Measurements from ENCODE around the gene CACNA1D.

The CACNA1D gene

DNA sequence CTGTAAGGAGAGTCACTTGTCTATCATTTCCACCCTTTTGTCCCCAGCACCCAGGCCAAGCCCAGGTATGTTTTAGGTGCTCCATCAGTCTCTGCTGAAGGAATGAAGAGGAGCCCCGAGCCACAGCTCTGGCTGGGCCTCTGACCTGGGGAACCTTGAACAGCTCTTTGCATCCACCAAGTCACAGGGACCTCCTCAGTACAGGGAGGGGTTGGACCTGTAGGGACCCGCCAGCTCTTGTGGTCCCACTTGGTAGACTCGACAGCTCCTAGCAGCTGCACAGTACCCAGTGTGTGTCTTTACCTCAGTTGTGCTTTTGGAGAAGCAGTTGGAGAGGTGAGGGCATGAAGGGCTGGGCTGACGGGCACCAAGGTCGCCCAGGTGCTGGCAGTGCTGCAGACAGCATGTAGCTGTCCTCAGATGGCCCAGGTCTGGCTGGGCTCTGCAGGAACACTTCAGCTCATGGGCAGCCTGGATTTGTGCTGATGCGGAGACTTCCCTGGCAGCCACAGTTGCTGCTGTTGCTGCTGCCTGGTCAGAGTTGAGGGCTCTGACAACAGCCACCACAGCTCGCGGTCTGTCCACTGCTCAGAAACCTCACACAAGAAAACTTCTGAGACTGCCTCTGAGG is 123.6 kb downstream of the CACNA1D start:
- H3K18ac ChIP-seq (ENCODE audit: low read length) = peak overlapping the region; percentile 49
- H3K27ac ChIP-seq (replicated peaks; ENCODE audit: low read length) = no peak overlapping the region
- H4K8ac ChIP-seq (ENCODE audit: low read depth, low read length) = no peak overlapping the region
- no peak overlapping the region for H3K23ac ChIP-seq (ENCODE audit: low read depth, low read length, poor library complexity)
- no peak overlapping the region for H2BK15ac ChIP-seq (ENCODE audit: low read length)
- H3K36me3 ChIP-seq (replicated peaks in 1 of 2; ENCODE audit: control insufficient read depth in 2 of 2, insufficient read depth in 2 of 2, low read length in 2 of 2) = no peaks in the 10 kb centered on the region
- peaks cover 3 to 5% of the 10 kb centered on the region in 2 donors for H3K4me1 ChIP-seq (ENCODE audit: control insufficient read depth in 2 of 2, insufficient read depth in 1 of 2, low read depth in 1 of 2, low read length in 2 of 2)
- H3K9me3 ChIP-seq (replicated peaks in 1 of 2; ENCODE audit: control insufficient read depth in 2 of 2, insufficient read depth in 1 of 2, low read depth in 1 of 2, low read length in 2 of 2) = no peaks in the 10 kb centered on the region
- H3K14ac ChIP-seq (ENCODE audit: low read length) = no peak overlapping the region
- H2BK5ac ChIP-seq (ENCODE audit: low read length) = peak overlapping the region; percentile 30
- no peak overlapping the region for H3K4me2 ChIP-seq (ENCODE audit: insufficient read depth, low read length, poor library complexity, severe bottlenecking)
- H3K27me3 ChIP-seq (ENCODE audit: control insufficient read depth in 3 of 3, insufficient read depth in 3 of 3, low read depth in 1 of 3, low read length in 3 of 3) = no peaks in the 10 kb centered on the region
- H2AFZ ChIP-seq (ENCODE audit: low read length) = no peak overlapping the region
- H2BK120ac ChIP-seq (ENCODE audit: low read depth, low read length) = no peak overlapping the region
- no peak overlapping the region for H2AK5ac ChIP-seq (ENCODE audit: low read depth, low read length)
- no peaks in the 10 kb centered on the region for H3K79me1 ChIP-seq (ENCODE audit: low read depth, low read length)
- no peak overlapping the region for H3K4ac ChIP-seq (ENCODE audit: low read length)
- H4K91ac ChIP-seq (ENCODE audit: low read depth, low read length, poor library complexity) = no peak overlapping the region
- no peak overlapping the region for H3K9ac ChIP-seq (ENCODE audit: low read depth, low read length, poor library complexity)
- no peak overlapping the region for H2BK12ac ChIP-seq (ENCODE audit: low read length)
- WGBS, 2 donors (ENCODE audit: extremely low coverage in 2 of 2, insufficient read length in 2 of 2, insufficient replicate concordance in 1 of 2) = no CpG with 5 or more reads among the region's 8 CpGs
- H3K4me3 ChIP-seq (ENCODE audit: low read length in 2 of 2) = no peak overlapping the region
- no peak for DNase-seq (ENCODE audit: low spot score)

DNA sequence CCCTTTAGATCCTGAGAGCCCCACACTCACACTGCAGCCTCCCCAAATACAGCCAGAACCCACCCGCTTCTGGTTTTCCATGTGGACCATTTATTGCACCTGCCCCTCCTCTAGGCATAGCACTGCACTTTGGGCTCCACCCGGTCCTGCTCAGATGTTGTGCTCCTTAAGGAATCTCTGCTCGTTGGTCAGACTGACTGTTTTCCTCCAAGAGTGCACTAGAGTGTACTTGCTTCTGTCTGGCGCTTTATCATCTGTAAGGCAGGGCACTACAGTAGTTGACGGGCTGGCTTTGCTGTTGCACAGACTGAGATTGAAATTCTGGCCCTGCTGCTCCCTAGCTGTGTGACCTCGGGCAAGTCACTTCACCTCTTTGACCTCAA is 124.1 kb downstream of the CACNA1D start:
- Histone ChIP-seq H3K23ac (ENCODE audit: low read depth, low read length, poor library complexity) (no peak overlapping the region), H4K91ac (ENCODE audit: low read depth, low read length, poor library complexity) (no peak overlapping the region), H2AK5ac (ENCODE audit: low read depth, low read length) (no peak overlapping the region), H3K4ac (ENCODE audit: low read length) (no peak overlapping the region), H3K4me3 (ENCODE audit: low read length in 2 of 2) (no peak overlapping the region), H2BK12ac (ENCODE audit: low read length) (no peak overlapping the region), H2AFZ (ENCODE audit: low read length) (no peak overlapping the region), H2BK120ac (ENCODE audit: low read depth, low read length) (no peak overlapping the region), H3K36me3 (replicated peaks in 1 of 2; ENCODE audit: control insufficient read depth in 2 of 2, insufficient read depth in 2 of 2, low read length in 2 of 2) (no peaks in the 10 kb centered on the region), H3K27me3 (ENCODE audit: control insufficient read depth in 3 of 3, insufficient read depth in 3 of 3, low read depth in 1 of 3, low read length in 3 of 3) (no peaks in the 10 kb centered on the region), H3K4me2 (ENCODE audit: insufficient read depth, low read length, poor library complexity, severe bottlenecking) (no peak overlapping the region), H3K79me1 (ENCODE audit: low read depth, low read length) (no peaks in the 10 kb centered on the region), H3K14ac (ENCODE audit: low read length) (no peak overlapping the region), H3K9me3 (replicated peaks in 1 of 2; ENCODE audit: control insufficient read depth in 2 of 2, insufficient read depth in 1 of 2, low read depth in 1 of 2, low read length in 2 of 2) (no peaks in the 10 kb centered on the region), H2BK15ac (ENCODE audit: low read length) (no peak overlapping the region), H3K18ac (ENCODE audit: low read length) (no peak overlapping the region), H2BK5ac (ENCODE audit: low read length) (no peak overlapping the region), H3K27ac (replicated peaks; ENCODE audit: low read length) (no peak overlapping the region), H4K8ac (ENCODE audit: low read depth, low read length) (no peak overlapping the region), H3K9ac (ENCODE audit: low read depth, low read length, poor library complexity) (no peak overlapping the region), H3K4me1 (ENCODE audit: control insufficient read depth in 2 of 2, insufficient read depth in 1 of 2, low read depth in 1 of 2, low read length in 2 of 2) (peaks cover 3 to 5% of the 10 kb centered on the region in 2 donors)
- no CpG with 5 or more reads among the region's 6 CpGs for WGBS, 2 donors (ENCODE audit: extremely low coverage in 2 of 2, insufficient read length in 2 of 2, insufficient replicate concordance in 1 of 2)
- no peak for DNase-seq (ENCODE audit: low spot score)

DNA sequence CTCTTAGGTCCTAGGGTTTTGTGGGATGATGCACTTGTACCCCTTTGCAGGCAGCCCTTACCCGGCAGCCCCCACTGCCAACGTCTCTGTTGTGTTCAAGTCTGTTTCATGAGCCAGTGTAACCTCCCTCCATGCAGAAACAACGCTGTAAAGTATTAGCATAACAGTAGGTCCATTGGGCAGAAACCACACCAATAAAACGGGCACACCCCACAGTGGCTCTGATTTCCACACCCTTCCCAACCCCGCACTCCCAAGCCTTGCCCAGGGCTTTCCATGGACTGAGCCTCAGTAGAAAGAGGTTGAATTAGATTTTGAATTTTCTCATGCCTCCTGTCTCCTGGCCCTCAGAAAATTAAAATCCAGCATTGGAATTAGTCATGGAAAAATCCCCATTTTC is 124.5 kb downstream of the CACNA1D start:
- no peaks in the 10 kb centered on the region for H3K27me3 ChIP-seq (ENCODE audit: control insufficient read depth in 3 of 3, insufficient read depth in 3 of 3, low read depth in 1 of 3, low read length in 3 of 3)

DNA sequence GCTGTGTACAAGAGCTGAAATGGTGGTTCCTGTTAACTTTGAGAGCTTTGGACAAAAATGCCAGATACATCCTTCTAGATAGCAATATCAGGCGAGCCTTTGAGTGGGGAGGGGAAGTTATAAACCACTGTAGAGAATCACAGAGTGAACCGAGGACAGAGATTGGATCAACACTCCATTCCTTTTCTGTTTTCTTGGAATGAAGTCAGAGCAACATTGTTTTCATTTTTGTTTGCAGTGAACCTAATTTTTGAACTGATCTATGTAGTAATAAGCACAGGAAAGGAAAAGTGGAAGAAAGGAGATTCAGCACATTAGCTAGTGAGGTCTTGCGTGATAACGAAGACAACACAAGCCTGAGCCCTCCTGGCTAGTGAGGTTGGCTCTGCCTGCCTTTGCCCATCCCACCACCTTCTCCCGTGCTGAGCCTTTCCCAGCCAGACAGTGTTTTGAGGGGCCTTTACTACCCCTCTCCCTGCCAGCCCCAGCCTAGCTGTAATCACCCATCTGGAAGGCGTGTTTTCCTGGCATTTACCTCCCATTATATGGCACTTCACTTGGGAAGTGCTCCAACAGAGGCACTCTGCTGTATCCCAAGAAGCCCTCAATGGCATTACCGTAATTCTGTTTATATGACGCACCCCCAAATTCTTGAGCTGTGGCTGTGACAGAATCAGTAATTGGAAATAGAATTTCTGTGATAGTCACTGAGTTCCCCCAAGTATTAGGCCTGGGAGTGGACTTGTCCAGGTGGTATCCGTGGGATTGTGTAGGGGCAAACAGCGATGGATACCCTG is 129.8 kb downstream of the CACNA1D start:
- Histone ChIP-seq H3K23ac (ENCODE audit: low read depth, low read length, poor library complexity) (no peak overlapping the region), H2BK120ac (ENCODE audit: low read depth, low read length) (no peak overlapping the region), H3K79me1 (ENCODE audit: low read depth, low read length) (no peaks in the 10 kb centered on the region), H3K14ac (ENCODE audit: low read length) (no peak overlapping the region), H3K4me1 (ENCODE audit: control insufficient read depth in 2 of 2, insufficient read depth in 1 of 2, low read depth in 1 of 2, low read length in 2 of 2) (peaks cover 0 to 13% of the 10 kb centered on the region in 2 donors), H2BK15ac (ENCODE audit: low read length) (no peak overlapping the region), H2BK12ac (ENCODE audit: low read length) (no peak overlapping the region), H3K4me2 (ENCODE audit: insufficient read depth, low read length, poor library complexity, severe bottlenecking) (no peak overlapping the region), H2AFZ (ENCODE audit: low read length) (no peak overlapping the region), H3K4me3 (ENCODE audit: low read length in 2 of 2) (no peak overlapping the region), H3K9ac (ENCODE audit: low read depth, low read length, poor library complexity) (no peak overlapping the region), H3K4ac (ENCODE audit: low read length) (no peak overlapping the region), H3K27ac (replicated peaks; ENCODE audit: low read length) (no peak overlapping the region), H3K18ac (ENCODE audit: low read length) (no peak overlapping the region), H3K27me3 (ENCODE audit: control insufficient read depth in 3 of 3, insufficient read depth in 3 of 3, low read depth in 1 of 3, low read length in 3 of 3) (no peaks in the 10 kb centered on the region), H4K8ac (ENCODE audit: low read depth, low read length) (no peak overlapping the region), H4K91ac (ENCODE audit: low read depth, low read length, poor library complexity) (no peak overlapping the region), H3K36me3 (replicated peaks in 1 of 2; ENCODE audit: control insufficient read depth in 2 of 2, insufficient read depth in 2 of 2, low read length in 2 of 2) (no peaks in the 10 kb centered on the region), H2BK5ac (ENCODE audit: low read length) (no peak overlapping the region), H3K9me3 (replicated peaks in 1 of 2; ENCODE audit: control insufficient read depth in 2 of 2, insufficient read depth in 1 of 2, low read depth in 1 of 2, low read length in 2 of 2) (no peaks in the 10 kb centered on the region), H2AK5ac (ENCODE audit: low read depth, low read length) (no peak overlapping the region)
- WGBS, 2 donors (ENCODE audit: extremely low coverage in 2 of 2, insufficient read length in 2 of 2, insufficient replicate concordance in 1 of 2) = no CpG with 5 or more reads among the region's 10 CpGs
- DNase-seq (ENCODE audit: low spot score) = no peak

More for the DNA sequence above, 124.5 kb downstream of the CACNA1D start:
- H3K23ac ChIP-seq (ENCODE audit: low read depth, low read length, poor library complexity) = no peak overlapping the region
- H4K91ac ChIP-seq (ENCODE audit: low read depth, low read length, poor library complexity) = no peak overlapping the region
- no peak overlapping the region for H2BK5ac ChIP-seq (ENCODE audit: low read length)
- DNase-seq (ENCODE audit: low spot score) = no peak
- H3K4me2 ChIP-seq (ENCODE audit: insufficient read depth, low read length, poor library complexity, severe bottlenecking) = no peak overlapping the region
- no peak overlapping the region for H2BK15ac ChIP-seq (ENCODE audit: low read length)
- no peaks in the 10 kb centered on the region for H3K36me3 ChIP-seq (replicated peaks in 1 of 2; ENCODE audit: control insufficient read depth in 2 of 2, insufficient read depth in 2 of 2, low read length in 2 of 2)
- H3K4me3 ChIP-seq (ENCODE audit: low read length in 2 of 2) = no peak overlapping the region
- H3K79me1 ChIP-seq (ENCODE audit: low read depth, low read length) = no peaks in the 10 kb centered on the region
- no peak overlapping the region for H3K14ac ChIP-seq (ENCODE audit: low read length)
- H4K8ac ChIP-seq (ENCODE audit: low read depth, low read length) = no peak overlapping the region
- H3K4ac ChIP-seq (ENCODE audit: low read length) = no peak overlapping the region
- no peak overlapping the region for H3K9ac ChIP-seq (ENCODE audit: low read depth, low read length, poor library complexity)
- H3K27ac ChIP-seq (replicated peaks; ENCODE audit: low read length) = no peak overlapping the region
- no peaks in the 10 kb centered on the region for H3K9me3 ChIP-seq (replicated peaks in 1 of 2; ENCODE audit: control insufficient read depth in 2 of 2, insufficient read depth in 1 of 2, low read depth in 1 of 2, low read length in 2 of 2)
- no peak overlapping the region for H2AK5ac ChIP-seq (ENCODE audit: low read depth, low read length)
- no peak overlapping the region for H2AFZ ChIP-seq (ENCODE audit: low read length)
- H2BK12ac ChIP-seq (ENCODE audit: low read length) = no peak overlapping the region
- H3K18ac ChIP-seq (ENCODE audit: low read length) = no peak overlapping the region
- H3K4me1 ChIP-seq (ENCODE audit: control insufficient read depth in 2 of 2, insufficient read depth in 1 of 2, low read depth in 1 of 2, low read length in 2 of 2) = peaks cover 3 to 5% of the 10 kb centered on the region in 2 donors
- no peak overlapping the region for H2BK120ac ChIP-seq (ENCODE audit: low read depth, low read length)
- WGBS, 2 donors (ENCODE audit: extremely low coverage in 2 of 2, insufficient read length in 2 of 2, insufficient replicate concordance in 1 of 2) = no CpG with 5 or more reads among the region's 5 CpGs

Data from neuronal stem cell (in vitro differentiated cells).